ENCODE data around the gene ATF7IP2.

Gene ATF7IP2

GRCh38 chr16:10511829-10512228, 126.0 kb downstream of the ATF7IP2 start:
- no peak for DNase-seq (ENCODE audit: low read depth)

GRCh38 chr16:10514369-10515055, 128.7 kb downstream of the ATF7IP2 start:
- peak; percentile 23 for DNase-seq (ENCODE audit: low read depth)

- no peak for DNase-seq (ENCODE audit: low read depth)
These were observed 132.0 kb downstream of the ATF7IP2 start for GRCh38 chr16:10517868-10518267.

GRCh38 chr16:10518479-10519041, 132.7 kb downstream of the ATF7IP2 start:
- DNase-seq (ENCODE audit: low read depth), result no peak

- DNase-seq (ENCODE audit: low read depth), result no peak
These were observed 133.4 kb downstream of the ATF7IP2 start for GRCh38 chr16:10519297-10519696.

GRCh38 chr16:10519929-10520868, 134.3 kb downstream of the ATF7IP2 start:
- no peak for DNase-seq (ENCODE audit: low read depth)

GRCh38 chr16:10520869-10521578, 135.2 kb downstream of the ATF7IP2 start:
- no peak for DNase-seq (ENCODE audit: low read depth)

GRCh38 chr16:10521681-10522274, 135.9 kb downstream of the ATF7IP2 start:
- DNase-seq (ENCODE audit: low read depth), result peak; percentile 30

- DNase-seq (ENCODE audit: low read depth), result no peak
These were observed 137.1 kb downstream of the ATF7IP2 start for GRCh38 chr16:10522966-10523365.

- DNase-seq (ENCODE audit: low read depth), result no peak
These were observed 139.5 kb downstream of the ATF7IP2 start for GRCh38 chr16:10525214-10525825.

GRCh38 chr16:10526962-10527361, 141.1 kb downstream of the ATF7IP2 start:
- DNase-seq (ENCODE audit: low read depth), result no peak

- DNase-seq (ENCODE audit: low read depth), result no peak
These were observed 142.8 kb downstream of the ATF7IP2 start for GRCh38 chr16:10528635-10529034.

GRCh38 chr16:10529895-10530669, 144.2 kb downstream of the ATF7IP2 start:
- no peak for DNase-seq (ENCODE audit: low read depth)

GRCh38 chr16:10530685-10531084, 144.8 kb downstream of the ATF7IP2 start:
- no peak for DNase-seq (ENCODE audit: low read depth)

- DNase-seq (ENCODE audit: low read depth), result no peak
These were observed 145.7 kb downstream of the ATF7IP2 start for GRCh38 chr16:10531582-10531981.
